ENCODE measurements around the gene CLINT1.

Gene CLINT1

GRCh38 chr5:157812086-157812485 is 46.9 kb downstream of the CLINT1 start:
- DNase-seq (ENCODE audit: insufficient read length) (no peak), FAIRE-seq (no peak)
- TF ChIP-seq POLR2A (IDR thresholded peaks at IDR 0.05; ENCODE audit: low read depth, low read length) (no peak), TAF1 (IDR thresholded peaks at IDR 0.05; ENCODE audit: borderline replicate concordance, low read depth, low read length) (no peak), POLR2AphosphoS5 (IDR thresholded peaks at IDR 0.05; ENCODE audit: low read depth, low read length) (no peak)

DNA sequence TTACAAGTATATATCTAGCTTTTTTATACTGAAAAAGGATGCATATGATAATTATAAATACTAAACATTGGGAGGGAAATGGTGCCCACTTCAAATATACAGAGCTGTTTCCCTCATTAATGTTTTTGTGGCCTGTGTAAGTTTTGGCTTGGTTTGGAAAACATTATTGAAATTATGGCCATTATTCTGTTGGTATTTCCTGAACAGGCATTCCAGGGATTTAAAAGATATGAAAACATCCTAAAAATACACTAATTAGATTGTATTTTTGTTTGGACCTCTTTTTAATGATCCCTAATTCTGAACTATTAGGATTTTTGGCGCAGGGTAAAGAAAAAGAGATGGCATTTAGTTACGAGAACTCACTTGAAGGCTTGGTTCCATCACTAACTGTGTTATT is 50.9 kb downstream of the CLINT1 start:
- TF ChIP-seq TAF1 (IDR thresholded peaks at IDR 0.05; ENCODE audit: borderline replicate concordance, low read depth, low read length) = no peak
- TF ChIP-seq POLR2A (IDR thresholded peaks at IDR 0.05; ENCODE audit: low read depth, low read length) = no peak
- no peak for TF ChIP-seq POLR2AphosphoS5 (IDR thresholded peaks at IDR 0.05; ENCODE audit: low read depth, low read length)
- DNase-seq (ENCODE audit: insufficient read length) (no peak), FAIRE-seq (no peak)

DNA sequence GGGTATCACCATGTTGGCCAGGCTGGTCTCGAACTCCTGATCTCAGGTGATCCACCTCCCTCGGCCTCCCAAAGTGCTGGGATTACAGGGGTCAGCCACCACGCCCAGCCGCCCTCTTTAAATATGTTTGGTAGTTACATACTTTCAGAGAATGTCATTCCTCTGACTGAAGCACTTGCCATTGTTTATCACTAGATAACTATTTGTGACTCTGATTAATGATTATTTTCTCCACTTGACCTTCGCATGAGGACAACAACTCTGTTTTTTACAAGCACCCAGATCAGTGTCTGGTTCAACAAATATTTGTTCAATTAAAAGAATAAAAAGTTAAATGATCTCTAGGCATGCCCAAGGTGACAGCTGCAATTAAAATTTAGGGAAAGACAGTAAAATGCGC is 56.2 kb downstream of the CLINT1 start:
- TF ChIP-seq POLR2AphosphoS5 (IDR thresholded peaks at IDR 0.05; ENCODE audit: low read depth, low read length) = no peak
- no peak for TF ChIP-seq TAF1 (IDR thresholded peaks at IDR 0.05; ENCODE audit: borderline replicate concordance, low read depth, low read length)
- TF ChIP-seq POLR2A (IDR thresholded peaks at IDR 0.05; ENCODE audit: low read depth, low read length) = no peak
- no peak for DNase-seq (ENCODE audit: insufficient read length)
- FAIRE-seq = no peak

GRCh38 chr5:157800137-157800536 is 58.8 kb downstream of the CLINT1 start:
- TF ChIP-seq TAF1 (IDR thresholded peaks at IDR 0.05; ENCODE audit: borderline replicate concordance, low read depth, low read length) (no peak), POLR2AphosphoS5 (IDR thresholded peaks at IDR 0.05; ENCODE audit: low read depth, low read length) (no peak)
- FAIRE-seq = no peak

DNA sequence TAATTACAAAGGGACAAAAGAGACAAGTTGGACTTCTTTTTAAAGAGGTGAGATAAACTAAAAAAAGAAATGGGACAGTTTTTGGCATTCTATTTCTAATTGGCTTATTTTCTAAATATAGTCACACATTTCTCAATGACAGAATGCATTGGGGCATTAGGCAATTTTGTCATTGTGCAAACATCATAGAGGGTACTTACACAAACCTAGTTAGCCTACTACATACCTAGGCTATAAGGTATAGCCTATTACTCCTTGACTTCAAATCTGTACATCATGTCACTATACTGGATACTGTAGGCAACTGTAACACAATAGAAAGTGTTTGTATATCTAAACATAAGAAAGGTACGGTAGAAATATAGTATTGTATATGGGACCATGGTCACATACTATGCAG is 59.4 kb downstream of the CLINT1 start:
- FAIRE-seq (peak; percentile 27), DNase-seq (ENCODE audit: insufficient read length) (no peak)
- TF ChIP-seq POLR2A (IDR thresholded peaks at IDR 0.05; ENCODE audit: low read depth, low read length) = no peak
- TF ChIP-seq POLR2AphosphoS5 (IDR thresholded peaks at IDR 0.05; ENCODE audit: low read depth, low read length) = no peak
- TF ChIP-seq TAF1 (IDR thresholded peaks at IDR 0.05; ENCODE audit: borderline replicate concordance, low read depth, low read length) = no peak

More at GRCh38 chr5:157800137-157800536, 58.8 kb downstream of the CLINT1 start:
- DNase-seq (ENCODE audit: insufficient read length) = no peak

GRCh38 chr5:157793301-157793700 is 65.6 kb downstream of the CLINT1 start:
- TF ChIP-seq POLR2AphosphoS5 (IDR thresholded peaks at IDR 0.05; ENCODE audit: low read depth, low read length) (no peak), TAF1 (IDR thresholded peaks at IDR 0.05; ENCODE audit: borderline replicate concordance, low read depth, low read length) (no peak), POLR2A (IDR thresholded peaks at IDR 0.05; ENCODE audit: low read depth, low read length) (no peak)
- no peak for FAIRE-seq

DNA sequence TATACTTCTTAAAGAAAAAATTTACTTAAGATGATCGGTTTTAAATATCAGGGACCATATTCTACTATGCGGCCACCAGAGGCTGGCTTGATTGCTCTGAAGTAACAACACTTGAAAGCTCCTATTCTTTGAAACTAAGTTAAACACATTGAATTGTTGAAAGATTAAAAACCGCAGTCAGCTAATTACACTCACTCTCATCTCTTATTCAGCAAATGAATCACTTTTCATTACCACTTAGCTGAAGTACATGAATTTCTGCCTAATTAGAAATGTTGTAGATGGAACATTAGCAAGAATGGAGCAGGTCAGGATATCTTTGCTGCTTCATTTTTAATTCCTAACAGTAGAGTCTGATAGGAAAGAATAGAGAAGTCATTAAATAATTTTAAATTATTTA is 73.1 kb downstream of the CLINT1 start:
- DNase-seq (ENCODE audit: insufficient read length) (no peak), FAIRE-seq (no peak)
- TF ChIP-seq TAF1 (IDR thresholded peaks at IDR 0.05; ENCODE audit: borderline replicate concordance, low read depth, low read length) (no peak), POLR2A (IDR thresholded peaks at IDR 0.05; ENCODE audit: low read depth, low read length) (no peak), POLR2AphosphoS5 (IDR thresholded peaks at IDR 0.05; ENCODE audit: low read depth, low read length) (no peak)

More at GRCh38 chr5:157793301-157793700, 65.6 kb downstream of the CLINT1 start:
- no peak for DNase-seq (ENCODE audit: insufficient read length)

- DNase-seq (ENCODE audit: insufficient read length) (no peak), FAIRE-seq (no peak)
- TF ChIP-seq POLR2AphosphoS5 (IDR thresholded peaks at IDR 0.05; ENCODE audit: low read depth, low read length) (no peak), POLR2A (IDR thresholded peaks at IDR 0.05; ENCODE audit: low read depth, low read length) (no peak), TAF1 (IDR thresholded peaks at IDR 0.05; ENCODE audit: borderline replicate concordance, low read depth, low read length) (no peak)
These were observed 79.7 kb downstream of the CLINT1 start for GRCh38 chr5:157779221-157779620.

- no peak for DNase-seq (ENCODE audit: insufficient read length)
- TF ChIP-seq POLR2AphosphoS5 (IDR thresholded peaks at IDR 0.05; ENCODE audit: low read depth, low read length) (no peak), POLR2A (IDR thresholded peaks at IDR 0.05; ENCODE audit: low read depth, low read length) (no peak), TAF1 (IDR thresholded peaks at IDR 0.05; ENCODE audit: borderline replicate concordance, low read depth, low read length) (no peak)
- FAIRE-seq = no peak
These were observed 80.7 kb downstream of the CLINT1 start for GRCh38 chr5:157778121-157778805.

DNA sequence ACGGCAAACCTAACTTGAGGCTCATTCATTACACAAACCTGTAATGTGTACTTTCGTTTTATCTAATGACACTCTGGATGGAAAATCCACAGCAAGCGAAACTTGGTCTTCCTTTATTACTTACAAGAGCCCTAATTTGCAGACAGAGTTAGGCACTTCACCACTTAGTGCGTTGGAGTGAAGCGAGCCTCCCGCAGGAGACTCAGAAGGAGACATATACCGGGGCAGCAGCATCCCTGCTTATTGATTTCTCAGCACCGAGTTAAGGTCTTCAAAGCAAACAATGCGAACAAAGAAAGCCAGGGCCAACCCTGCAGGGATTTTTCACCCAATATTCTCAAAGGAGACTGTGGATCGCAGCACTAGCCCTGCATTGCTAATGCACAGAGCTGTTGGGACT is 86.8 kb downstream of the CLINT1 start:
- no peak for DNase-seq (ENCODE audit: insufficient read length)
- FAIRE-seq = no peak
- TF ChIP-seq TAF1 (IDR thresholded peaks at IDR 0.05; ENCODE audit: borderline replicate concordance, low read depth, low read length) = no peak
- no peak for TF ChIP-seq POLR2AphosphoS5 (IDR thresholded peaks at IDR 0.05; ENCODE audit: low read depth, low read length)
- TF ChIP-seq POLR2A (IDR thresholded peaks at IDR 0.05; ENCODE audit: low read depth, low read length) = no peak

- TF ChIP-seq TAF1 (IDR thresholded peaks at IDR 0.05; ENCODE audit: borderline replicate concordance, low read depth, low read length) (no peak), POLR2A (IDR thresholded peaks at IDR 0.05; ENCODE audit: low read depth, low read length) (no peak), POLR2AphosphoS5 (IDR thresholded peaks at IDR 0.05; ENCODE audit: low read depth, low read length) (no peak)
- FAIRE-seq (no peak), DNase-seq (ENCODE audit: insufficient read length) (no peak)
These were observed 88.3 kb downstream of the CLINT1 start for GRCh38 chr5:157770665-157771064.

- DNase-seq (ENCODE audit: insufficient read length) (no peak), FAIRE-seq (no peak)
- TF ChIP-seq POLR2AphosphoS5 (IDR thresholded peaks at IDR 0.05; ENCODE audit: low read depth, low read length) (no peak), TAF1 (IDR thresholded peaks at IDR 0.05; ENCODE audit: borderline replicate concordance, low read depth, low read length) (no peak), POLR2A (IDR thresholded peaks at IDR 0.05; ENCODE audit: low read depth, low read length) (no peak)
These were observed 91.3 kb downstream of the CLINT1 start for GRCh38 chr5:157767689-157768088.
